Right atrium auricular region (tissue), 2 donors: ENCODE measurements around the gene ANO6. TPM values are rescaled to one million over a fixed set of nuclear protein-coding genes. Genes with fewer than 3 reads are reported as not detected.
A peak's percentile ranks its signal among the peaks of the same experiment; 100 is the strongest.

ENCODE experiments used
- DNase-seq: peaks from one replicate; pipeline ENCODE4 v3.0.0-alpha.2; 2019; ENCODE audit warnings: low spot score
- H3K27ac ChIP-seq, 2 donors: fragments of 200-600 bp; sonication (generic); 1 replicate in 1 of 2; 2 replicates in 1 of 2; pipeline ENCODE4 v1.5.1; 2016 to 2019
- H3K27me3 ChIP-seq, 2 donors: fragments of 200-600 bp; sonication (generic); one replicate each; pipeline versions ENCODE4 v1.5.1 to v1.6.0; 2017 to 2019
- H3K36me3 ChIP-seq: fragments of 200-600 bp; sonication (generic); one replicate; pipeline ENCODE4 v1.5.1; 2016
- H3K4me1 ChIP-seq, 2 donors: fragments of 200-600 bp; sonication (generic); one replicate each; pipeline versions ENCODE4 v1.5.1 to v1.6.0; 2017 to 2019
- H3K4me3 ChIP-seq, 2 donors: fragments of 200-600 bp; sonication (generic); 1 replicate in 1 of 2; 2 replicates in 1 of 2; pipeline ENCODE4 v1.5.1; 2017 to 2019; ENCODE audit warnings: mild to moderate bottlenecking in 1 of 2, moderate library complexity in 1 of 2
- H3K9me3 ChIP-seq, 2 donors: fragments of 200-600 bp; sonication (generic); one replicate each; pipeline ENCODE4 v1.5.1; 2019
- CTCF ChIP-seq, 2 donors: fragments of 200-600 bp; sonication (generic); IDR thresholded peaks; one replicate each; pipeline ENCODE4 v1.5.1; 2019; ENCODE audit warnings: antibody characterized with exemption in 2 of 2
- total RNA-seq, 2 donors: library from RNA; depleted of rRNA; stranded (reverse); fragments of >200 nt; gene quantifications; one replicate each; pipeline ENCODE4 v1.1.0, GENCODE V29; 2016

The ANO6 gene
- total RNA-seq, 2 donors from 2014 or later = 48.1 to 49.5 TPM

DNA sequence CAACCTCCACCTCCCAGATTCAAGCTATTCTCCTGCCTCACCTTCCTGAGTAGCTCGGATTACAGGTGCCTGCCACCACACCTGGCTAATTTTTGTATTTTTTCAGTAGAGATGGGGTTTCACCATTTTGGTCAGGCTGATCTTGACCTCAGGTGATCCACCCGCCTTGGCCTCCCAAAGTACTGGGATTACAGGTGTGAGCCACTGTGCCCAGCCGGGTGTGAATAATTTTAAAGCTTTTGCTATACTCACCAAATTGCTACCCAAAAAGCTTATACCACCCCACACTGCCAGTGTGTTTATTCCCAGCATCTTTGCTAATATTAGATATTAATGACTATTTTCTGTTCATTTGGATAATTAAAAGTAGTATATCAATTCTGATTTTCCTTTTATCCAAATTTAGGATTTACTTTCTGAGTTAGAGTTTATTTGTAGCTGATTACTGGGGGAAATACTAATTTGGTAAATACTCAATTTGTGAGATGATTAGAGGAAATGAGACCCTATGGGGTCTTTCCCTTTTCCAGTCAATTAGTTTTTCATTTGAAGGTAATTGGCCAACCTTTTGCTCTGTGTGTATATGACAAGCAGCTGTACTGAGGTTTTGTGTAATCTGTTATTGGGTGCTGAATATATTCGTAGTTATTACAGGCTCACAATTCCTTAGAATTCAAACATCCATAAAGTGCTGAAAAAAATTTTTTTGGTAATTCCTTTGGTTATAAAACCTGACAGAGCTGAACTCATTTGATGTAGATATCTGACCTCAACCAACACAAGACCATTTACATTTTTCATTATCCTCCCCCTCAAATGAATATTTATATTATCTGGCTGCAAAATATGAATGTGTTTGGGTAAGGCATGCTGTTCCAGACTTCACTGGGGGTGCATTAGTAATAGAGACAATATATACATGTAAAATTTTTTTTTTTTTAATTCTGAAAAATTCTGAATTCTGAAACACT is 73.6 kb downstream of the ANO6 start:
- no peak for DNase-seq
- Histone ChIP-seq H3K4me3 (no peak overlapping the region), H3K4me1 (peaks cover 0 to 24% of the 10 kb centered on the region in 2 donors), H3K36me3 (no peaks in the 10 kb centered on the region), H3K9me3 (no peaks in the 10 kb centered on the region), H3K27me3 (no peaks in the 10 kb centered on the region), H3K27ac (no peak overlapping the region)
- TF ChIP-seq CTCF (IDR thresholded peaks at IDR 0.05) = no peak

- Histone ChIP-seq H3K27me3 (no peaks in the 10 kb centered on the region), H3K9me3 (no peaks in the 10 kb centered on the region), H3K4me1 (peaks cover 0 to 18% of the 10 kb centered on the region in 2 donors), H3K36me3 (no peaks in the 10 kb centered on the region), H3K27ac (no peak overlapping the region), H3K4me3 (no peak overlapping the region)
- no peak for DNase-seq
- no peak for TF ChIP-seq CTCF (IDR thresholded peaks at IDR 0.05)
Measured at GRCh38 chr12:45290216-45290605, 74.3 kb downstream of the ANO6 start.

DNA sequence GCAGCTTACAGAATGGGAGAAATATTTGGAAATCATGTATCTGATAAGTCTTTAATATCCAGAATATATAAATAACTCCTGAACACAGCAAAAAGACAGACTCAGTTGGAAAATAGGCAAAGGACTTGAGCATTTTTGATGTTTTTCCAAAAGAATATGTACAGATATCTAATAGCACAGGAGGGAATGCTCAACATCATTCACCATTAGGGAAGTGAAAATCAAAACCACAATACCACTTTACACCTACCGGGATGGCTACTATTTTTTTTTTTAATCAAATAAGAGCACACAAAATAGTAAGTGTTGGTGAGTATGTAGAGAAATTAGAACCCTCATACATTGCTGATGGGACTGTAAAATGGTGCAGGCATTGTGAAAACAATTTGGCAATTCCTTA is 75.6 kb downstream of the ANO6 start:
- Histone ChIP-seq H3K36me3 (no peaks in the 10 kb centered on the region), H3K27ac (no peak overlapping the region), H3K4me3 (no peak overlapping the region), H3K9me3 (no peaks in the 10 kb centered on the region), H3K4me1 (peaks cover 0 to 24% of the 10 kb centered on the region in 2 donors), H3K27me3 (no peaks in the 10 kb centered on the region)
- no peak for TF ChIP-seq CTCF (IDR thresholded peaks at IDR 0.05)
- DNase-seq = no peak

- no peak for DNase-seq
- no peaks in the 10 kb centered on the region for H3K36me3 ChIP-seq
- H3K27me3 ChIP-seq = no peaks in the 10 kb centered on the region
- peak overlapping the region; percentile 78 to 88 for H3K27ac ChIP-seq
- no peaks in the 10 kb centered on the region for H3K9me3 ChIP-seq
- peak overlapping the region; percentile 18 to 39 for H3K4me3 ChIP-seq
- peaks cover 0 to 33% of the 10 kb centered on the region in 2 donors for H3K4me1 ChIP-seq
- TF ChIP-seq CTCF (IDR thresholded peaks at IDR 0.05) = no peak
Measured at GRCh38 chr12:45292486-45293195, 76.7 kb downstream of the ANO6 start.

GRCh38 chr12:45294906-45295305 is 79.0 kb downstream of the ANO6 start:
- no peaks in the 10 kb centered on the region for H3K9me3 ChIP-seq
- H3K36me3 ChIP-seq = no peaks in the 10 kb centered on the region
- no peak for DNase-seq
- no peak overlapping the region for H3K4me3 ChIP-seq
- no peaks in the 10 kb centered on the region for H3K27me3 ChIP-seq
- no peak overlapping the region for H3K27ac ChIP-seq
- peaks cover 0 to 52% of the 10 kb centered on the region in 2 donors for H3K4me1 ChIP-seq
- no peak for TF ChIP-seq CTCF (IDR thresholded peaks at IDR 0.05)
